ENCODE data around the gene GINS3.

Gene GINS3

DNA sequence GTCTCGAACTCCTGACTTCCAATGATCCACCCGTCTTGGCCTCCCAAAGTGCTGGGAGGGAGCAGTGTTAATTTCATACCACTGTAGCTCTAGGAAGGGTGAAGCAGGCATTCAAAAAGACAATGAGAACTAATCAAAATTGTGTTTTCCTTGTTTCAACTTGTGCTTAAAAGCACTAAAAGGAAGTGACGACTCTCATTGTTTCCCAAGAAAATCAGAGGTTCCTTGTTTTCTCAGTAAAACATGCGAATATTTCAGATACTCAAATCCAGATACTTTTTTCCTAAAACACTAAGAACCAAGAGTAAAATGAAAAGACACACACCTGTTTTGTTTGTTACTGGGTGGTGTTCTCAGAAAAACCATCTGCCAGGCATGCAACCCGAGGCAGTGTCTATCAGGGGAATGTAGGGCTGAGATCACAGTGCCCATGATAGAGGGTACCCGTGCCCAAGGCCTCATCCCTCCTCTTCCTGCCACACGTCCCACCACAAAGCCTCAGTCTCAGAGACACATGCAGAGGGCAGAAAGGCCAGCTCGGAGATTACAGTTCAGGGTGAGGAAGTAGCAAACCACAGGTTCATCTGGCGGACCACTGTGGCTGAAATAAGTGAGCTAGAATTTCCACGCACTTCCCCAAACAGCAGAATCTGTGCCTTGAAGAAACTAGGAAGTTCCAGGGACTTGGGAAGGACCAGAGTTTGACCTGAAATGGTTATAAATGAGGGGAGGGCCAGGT lies 33.7 kb downstream of the GINS3 start:
- peak; percentile 4 for DNase-seq (ENCODE audit: low read depth)

- no peak for DNase-seq (ENCODE audit: low read depth)
Observed at GRCh38 chr16:58426966-58427365, 34.7 kb downstream of the GINS3 start.

DNA sequence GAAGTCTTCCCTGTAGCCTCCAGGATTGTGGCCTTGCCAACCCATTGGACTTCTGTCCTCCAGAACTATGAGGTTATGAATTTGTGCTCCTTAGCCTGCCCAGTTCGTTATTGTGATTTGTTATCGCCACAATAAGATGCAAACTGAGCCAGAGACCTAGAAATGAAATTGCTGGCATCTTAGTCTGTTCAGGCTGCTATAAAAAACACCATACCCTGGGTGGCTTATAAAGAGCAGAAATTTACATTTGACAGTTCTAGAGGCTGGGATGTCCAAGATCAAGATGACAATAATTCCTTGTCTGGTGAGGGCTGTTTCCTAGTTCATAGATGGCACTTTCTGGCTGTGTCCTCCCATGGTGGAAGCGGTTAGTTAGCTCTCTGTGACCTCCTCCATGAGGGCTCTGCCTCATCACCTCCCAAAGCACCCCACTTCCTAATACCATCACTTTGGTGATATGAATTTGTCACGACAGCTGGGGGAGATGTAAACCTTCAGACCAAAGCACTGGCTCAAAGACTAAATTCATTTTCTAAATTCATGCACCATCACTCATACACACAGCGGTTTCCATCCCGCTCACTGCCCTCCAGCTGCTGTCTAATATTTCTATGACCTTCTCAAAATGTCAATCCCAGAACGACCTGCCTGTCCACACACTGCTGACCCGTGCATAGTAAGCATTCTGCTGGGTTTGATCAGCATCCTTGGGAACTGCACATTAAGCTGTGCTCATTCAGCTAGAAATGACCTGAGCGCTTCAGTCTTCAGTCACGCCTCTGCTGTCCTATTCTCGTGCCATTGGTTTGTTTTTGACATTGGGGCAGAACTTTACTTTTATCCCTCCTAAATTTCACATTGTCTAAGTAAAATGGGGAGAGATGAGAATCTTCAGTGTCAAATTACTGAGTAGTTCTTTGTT lies 36.6 kb downstream of the GINS3 start:
- DNase-seq (ENCODE audit: low read depth) = no peak

GRCh38 chr16:58430718-58431117 lies 38.4 kb downstream of the GINS3 start:
- no peak for DNase-seq (ENCODE audit: low read depth)

- no peak for DNase-seq (ENCODE audit: low read depth)
Observed at GRCh38 chr16:58433569-58433951, 41.3 kb downstream of the GINS3 start.

DNA sequence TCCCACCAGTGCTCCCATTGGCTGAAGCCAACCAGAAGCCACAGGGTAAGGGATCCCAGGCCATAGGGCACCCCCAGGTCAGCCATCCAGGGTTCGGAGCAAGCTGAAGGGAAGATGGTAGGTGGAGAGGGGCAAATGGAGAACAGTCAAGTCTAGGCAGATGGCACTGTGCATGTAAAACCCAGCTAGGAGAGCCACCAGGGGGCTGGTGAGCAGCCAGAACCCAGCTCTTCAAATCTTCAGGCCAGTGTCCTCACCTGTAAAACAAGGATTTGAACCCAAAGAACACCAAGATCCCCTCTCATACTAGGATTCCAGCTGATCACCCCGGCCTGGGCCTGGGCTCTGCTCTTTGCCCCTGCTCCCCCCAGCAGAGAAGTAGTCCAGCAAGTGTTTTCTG lies 43.5 kb downstream of the GINS3 start:
- no peak for DNase-seq (ENCODE audit: low read depth)

GRCh38 chr16:58440131-58440530 lies 47.9 kb downstream of the GINS3 start:
- DNase-seq (ENCODE audit: low read depth) = no peak

GRCh38 chr16:58442547-58442946 lies 50.3 kb downstream of the GINS3 start:
- no peak for DNase-seq (ENCODE audit: low read depth)

DNA sequence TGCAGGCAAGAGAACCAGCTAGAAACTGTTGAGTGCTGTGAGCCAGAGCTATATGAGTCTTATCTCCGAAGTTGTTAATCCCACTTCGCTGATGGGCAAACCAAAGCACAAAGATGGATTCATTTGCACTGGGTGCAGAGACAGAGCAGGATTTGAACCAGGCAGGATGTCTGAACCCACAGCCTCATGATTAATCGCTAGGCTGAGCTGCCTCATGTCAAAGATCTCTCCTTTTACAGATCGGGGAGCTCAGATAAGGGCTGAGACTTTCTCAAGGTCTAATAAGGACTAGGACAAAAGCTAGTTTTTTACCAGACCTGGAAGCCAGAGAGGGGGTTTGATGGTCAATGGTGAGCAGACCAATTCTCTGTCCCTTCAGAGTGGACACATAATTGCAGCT lies 51.5 kb downstream of the GINS3 start:
- no peak for DNase-seq (ENCODE audit: low read depth)

DNA sequence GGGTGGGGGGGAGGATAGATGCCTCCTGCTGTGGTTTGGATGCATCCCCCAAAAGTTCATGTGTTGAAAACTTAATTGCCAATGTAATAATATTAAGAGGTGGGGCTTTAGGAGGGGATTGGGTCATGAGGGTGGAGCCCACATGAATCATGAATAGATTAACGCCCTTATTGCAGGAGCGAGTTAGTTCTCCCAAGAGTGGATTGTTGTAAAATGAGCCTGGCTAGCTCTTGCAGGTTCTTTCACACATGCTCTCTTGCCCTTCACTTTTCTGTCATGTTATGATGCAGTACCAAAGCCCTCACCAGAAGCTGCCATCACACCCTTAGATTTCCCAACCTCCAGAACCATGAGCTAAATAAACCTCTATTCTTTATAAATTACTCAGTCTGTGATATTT lies 52.0 kb downstream of the GINS3 start:
- no peak for DNase-seq (ENCODE audit: low read depth)

DNA sequence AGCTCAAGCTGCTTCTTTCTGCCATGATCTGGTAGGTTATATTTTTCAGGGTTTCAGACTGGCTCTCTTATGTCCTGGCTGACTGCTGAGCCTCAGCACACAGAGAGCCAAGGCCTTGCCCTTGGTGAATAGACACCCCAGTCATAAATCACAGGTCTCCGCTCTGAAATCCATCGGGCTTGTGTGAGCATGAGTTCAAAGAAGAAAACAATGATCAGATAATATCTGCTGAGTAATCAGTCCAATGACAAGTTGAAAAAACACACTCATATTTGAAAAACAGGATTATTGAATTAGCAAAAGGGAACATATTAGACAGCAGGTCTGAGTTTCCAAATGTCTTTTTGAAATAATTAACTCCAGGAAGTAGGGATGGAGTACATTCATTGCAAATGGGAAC lies 56.6 kb downstream of the GINS3 start:
- DNase-seq (ENCODE audit: low read depth) = no peak

DNA sequence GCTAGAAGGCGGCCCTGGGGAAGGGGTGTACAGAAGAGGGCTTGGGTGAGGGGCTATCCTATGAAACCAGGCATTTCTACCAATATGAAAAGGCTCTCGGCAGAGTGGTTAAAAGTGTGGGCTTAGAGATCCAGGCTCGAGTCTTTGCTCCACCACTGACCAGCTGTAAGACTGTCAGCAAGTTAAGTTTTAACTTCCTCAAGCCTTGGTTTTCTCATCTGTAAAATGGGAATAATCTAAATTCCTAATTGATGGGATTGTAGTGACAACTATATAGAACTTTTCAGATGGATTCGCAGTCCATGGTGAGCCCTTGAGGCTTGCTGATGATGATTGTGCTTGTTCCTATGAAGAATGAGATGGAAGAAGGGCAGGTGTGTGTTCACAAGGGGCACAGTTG lies 57.0 kb downstream of the GINS3 start:
- no peak for DNase-seq (ENCODE audit: low read depth)

- no peak for DNase-seq (ENCODE audit: low read depth)
Observed at GRCh38 chr16:58449768-58450167, 57.5 kb downstream of the GINS3 start.

GRCh38 chr16:58450590-58450989 lies 58.3 kb downstream of the GINS3 start:
- DNase-seq (ENCODE audit: low read depth) = no peak

- no peak for DNase-seq (ENCODE audit: low read depth)
Observed at GRCh38 chr16:58451265-58451689, 59.0 kb downstream of the GINS3 start.

GRCh38 chr16:58451945-58452401 lies 59.7 kb downstream of the GINS3 start:
- no peak for DNase-seq (ENCODE audit: low read depth)

DNA sequence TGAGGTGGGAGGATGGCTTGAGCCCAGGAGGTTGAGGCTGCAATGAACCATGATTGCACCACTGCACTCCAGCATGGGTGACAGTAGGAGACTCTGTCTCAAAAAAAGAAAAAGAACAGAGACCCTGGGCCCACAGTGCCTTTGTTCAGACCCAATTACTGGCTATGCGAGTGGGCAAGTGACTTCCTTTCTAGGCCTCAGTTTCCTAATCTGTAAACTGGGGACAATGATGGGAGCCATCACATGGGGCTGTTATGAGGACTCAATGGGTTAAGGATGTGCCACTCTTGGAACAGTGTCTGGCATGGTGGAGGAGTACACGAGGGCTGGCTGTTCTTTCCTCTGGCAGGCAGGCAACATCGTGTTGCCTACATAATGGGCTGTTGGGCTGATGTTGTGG lies 60.4 kb downstream of the GINS3 start:
- no peak for DNase-seq (ENCODE audit: low read depth)

GRCh38 chr16:58454178-58454577 lies 61.9 kb downstream of the GINS3 start:
- DNase-seq (ENCODE audit: low read depth) = no peak

DNA sequence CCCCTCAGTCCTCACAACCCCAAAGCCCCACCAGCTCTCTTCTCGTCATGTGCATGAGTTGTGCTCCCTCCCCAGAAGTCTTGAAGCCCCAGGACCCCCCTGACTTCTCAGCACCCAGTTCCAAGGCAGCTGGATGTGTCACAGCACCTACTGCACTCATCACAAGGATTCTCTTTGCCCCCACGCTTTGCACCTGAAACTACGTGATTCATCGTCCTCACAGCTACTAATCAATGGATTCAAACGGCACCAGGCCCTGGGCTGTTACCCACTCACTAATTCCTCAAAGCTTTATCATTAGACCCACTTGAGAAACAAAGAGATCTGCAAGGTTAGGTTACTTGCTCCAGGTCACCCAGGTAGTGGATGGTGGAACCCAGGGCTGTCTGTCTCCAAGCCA lies 62.6 kb downstream of the GINS3 start:
- DNase-seq (ENCODE audit: low read depth) = no peak
